Measurements from ENCODE around the gene MARS1. TPM values are rescaled to one million over a fixed set of nuclear protein-coding genes. Genes with fewer than 3 reads are reported as not detected.
A peak's percentile ranks its signal among the peaks of the same experiment; 100 is the strongest.

The MARS1 gene
- polyA plus RNA-seq, 1 donor from 2014 or later: 76.6 TPM

GRCh38 chr12:57545809-57546437 is 58.1 kb downstream of the MARS1 start:
- peak overlapping the region; percentile 95 to 99 (median 97) for H3K4me3 Mint-ChIP-seq
- peaks cover 3% of the 10 kb centered on the region for H3K27me3 Mint-ChIP-seq
- H3K4me1 Mint-ChIP-seq: peaks cover 16 to 31% (median 30%) of the 10 kb centered on the region in 3 donors
- peak overlapping the region in 2 of 3 donors; percentile 46 to 94 for H3K27ac Mint-ChIP-seq
- H3K9me3 Mint-ChIP-seq: no peaks in the 10 kb centered on the region
- H3K36me3 Mint-ChIP-seq: peaks cover 2% of the 10 kb centered on the region

GRCh38 chr12:57546438-57547287 is 58.8 kb downstream of the MARS1 start, which contains the start of gene DCTN2:
DCTN2 (minus strand) TSS chr12:57547192; CDS start chr12:57547063, 129 bp downstream.
- Mint-ChIP-seq H3K9me3 (no peaks in the 10 kb centered on the region), H3K4me3 (peak within 1 kb of the TSS; percentile 95 to 99 (median 97)), H3K27me3 (peaks cover 3% of the 10 kb centered on the region), H3K36me3 (no peaks in the 10 kb centered on the region), H3K27ac (peak within 1 kb of the TSS; percentile 46 to 94 (median 89)), H3K4me1 (peaks cover 16 to 31% (median 29%) of the 10 kb centered on the region in 3 donors)

- Mint-ChIP-seq H3K4me3 (peak overlapping the region; percentile 95 to 99 (median 97)), H3K4me1 (peaks cover 16 to 31% (median 29%) of the 10 kb centered on the region in 3 donors), H3K9me3 (no peaks in the 10 kb centered on the region), H3K27ac (peak overlapping the region; percentile 34 to 94 (median 89)), H3K27me3 (peaks cover 3% of the 10 kb centered on the region), H3K36me3 (no peaks in the 10 kb centered on the region)
Measured at GRCh38 chr12:57547288-57548012, 59.6 kb downstream of the MARS1 start.

GRCh38 chr12:57548013-57548315 is 60.1 kb downstream of the MARS1 start:
- H3K4me3 Mint-ChIP-seq: no peak overlapping the region
- no peaks in the 10 kb centered on the region for H3K36me3 Mint-ChIP-seq
- no peak overlapping the region for H3K27ac Mint-ChIP-seq
- peaks cover 16 to 31% (median 29%) of the 10 kb centered on the region in 3 donors for H3K4me1 Mint-ChIP-seq
- H3K9me3 Mint-ChIP-seq: no peaks in the 10 kb centered on the region
- peaks cover 3% of the 10 kb centered on the region for H3K27me3 Mint-ChIP-seq

- Mint-ChIP-seq H3K27me3 (peaks cover 3% of the 10 kb centered on the region), H3K4me1 (peaks cover 16 to 32% (median 29%) of the 10 kb centered on the region in 3 donors), H3K4me3 (peak overlapping the region in 3 of 4 donors; percentile 41 to 68 (median 49)), H3K9me3 (no peaks in the 10 kb centered on the region), H3K36me3 (no peaks in the 10 kb centered on the region), H3K27ac (peak overlapping the region in 1 of 3 donors; percentile 16)
Measured at GRCh38 chr12:57548488-57548887, 60.6 kb downstream of the MARS1 start.

- H3K4me3 Mint-ChIP-seq: peak overlapping the region; percentile 28 to 83 (median 53)
- H3K36me3 Mint-ChIP-seq: no peaks in the 10 kb centered on the region
- peaks cover 16 to 32% (median 29%) of the 10 kb centered on the region in 3 donors for H3K4me1 Mint-ChIP-seq
- no peaks in the 10 kb centered on the region for H3K9me3 Mint-ChIP-seq
- peaks cover 3% of the 10 kb centered on the region for H3K27me3 Mint-ChIP-seq
- peak overlapping the region in 2 of 3 donors; percentile 16 to 93 for H3K27ac Mint-ChIP-seq
Measured at GRCh38 chr12:57549203-57549908, 61.5 kb downstream of the MARS1 start.

- H3K4me1 Mint-ChIP-seq: peaks cover 16 to 28% (median 26%) of the 10 kb centered on the region in 3 donors
- H3K27ac Mint-ChIP-seq: peak within 1 kb of the TSS in 2 of 3 donors; percentile 16 to 93
Measured at GRCh38 chr12:57549909-57550640, 62.2 kb downstream of the MARS1 start, which contains the start of gene KIF5A. KIF5A (plus strand) TSS chr12:57550044; CDS start chr12:57550272, 228 bp downstream.

GRCh38 chr12:57550641-57551549 is 63.0 kb downstream of the MARS1 start:
- H3K27ac Mint-ChIP-seq: no peak overlapping the region

More at GRCh38 chr12:57549909-57550640, 62.2 kb downstream of the MARS1 start, which contains the start of gene KIF5A:
- peak within 1 kb of the TSS; percentile 59 to 89 (median 76) for H3K4me3 Mint-ChIP-seq
- H3K36me3 Mint-ChIP-seq: no peaks in the 10 kb centered on the region
- H3K9me3 Mint-ChIP-seq: no peaks in the 10 kb centered on the region
- H3K27me3 Mint-ChIP-seq: peaks cover 3% of the 10 kb centered on the region

GRCh38 chr12:57551637-57552305 is 63.9 kb downstream of the MARS1 start:
- peaks cover 3% of the 10 kb centered on the region for H3K27me3 Mint-ChIP-seq
- H3K4me3 Mint-ChIP-seq: no peak overlapping the region
- peaks cover 7 to 20% (median 16%) of the 10 kb centered on the region in 3 donors for H3K4me1 Mint-ChIP-seq
- no peaks in the 10 kb centered on the region for H3K36me3 Mint-ChIP-seq
- H3K9me3 Mint-ChIP-seq: no peaks in the 10 kb centered on the region
- no peak overlapping the region for H3K27ac Mint-ChIP-seq

More at GRCh38 chr12:57550641-57551549, 63.0 kb downstream of the MARS1 start:
- Mint-ChIP-seq H3K4me1 (peaks cover 14 to 22% (median 22%) of the 10 kb centered on the region in 3 donors), H3K36me3 (no peaks in the 10 kb centered on the region), H3K9me3 (no peaks in the 10 kb centered on the region), H3K4me3 (peak overlapping the region; percentile 59 to 88 (median 70)), H3K27me3 (peaks cover 3% of the 10 kb centered on the region)

GRCh38 chr12:57552306-57552651 is 64.4 kb downstream of the MARS1 start:
- Mint-ChIP-seq H3K27ac (no peak overlapping the region), H3K36me3 (no peaks in the 10 kb centered on the region), H3K4me3 (no peak overlapping the region), H3K27me3 (peaks cover 3% of the 10 kb centered on the region), H3K9me3 (no peaks in the 10 kb centered on the region), H3K4me1 (peaks cover 2 to 16% (median 13%) of the 10 kb centered on the region in 3 donors)

- no peak overlapping the region for H3K27ac Mint-ChIP-seq
Measured at GRCh38 chr12:57552835-57553313, 65.0 kb downstream of the MARS1 start.

More at GRCh38 chr12:57552835-57553313, 65.0 kb downstream of the MARS1 start:
- Mint-ChIP-seq H3K4me1 (peaks cover 0 to 13% (median 8%) of the 10 kb centered on the region in 3 donors), H3K36me3 (no peaks in the 10 kb centered on the region), H3K4me3 (no peak overlapping the region), H3K9me3 (no peaks in the 10 kb centered on the region), H3K27me3 (peaks cover 3% of the 10 kb centered on the region)

All from IgD-negative memory B cell (primary cell).